Lung (tissue), 12 donors: ENCODE results near the gene NSD1. TPM values are rescaled to one million over a fixed set of nuclear protein-coding genes. Genes with fewer than 3 reads are reported as not detected.

Experiments used
- ATAC-seq: fragments of 200-7000 bp; cut with Tn5 transposase; one replicate; pipeline ENCODE4 v1.9.1; 2020; ENCODE audit warnings: moderate number of reproducible peaks; ENCODE audit not compliant: insufficient read depth, low FRiP score
- DNase-seq, 3 donors: peaks; one replicate each; pipeline ENCODE4 v3.0.0-alpha.2; 2013 to 2017
- H3K27ac ChIP-seq, 2 donors: one replicate each; pipeline ENCODE4 v1.5.1; 2013; ENCODE audit warnings: mild to moderate bottlenecking in 2 of 2, moderate library complexity in 2 of 2, control low read depth in 1 of 2, inconsistent platforms in 1 of 2, low read depth in 1 of 2, low read length in 1 of 2
- H3K27me3 ChIP-seq, 3 donors: one replicate each; pipeline ENCODE4 v1.5.1; 2013; ENCODE audit warnings: low read length in 2 of 3; ENCODE audit not compliant: control insufficient read depth in 3 of 3, insufficient read depth in 3 of 3
- H3K36me3 ChIP-seq, 4 donors: one replicate each; pipeline ENCODE4 v1.5.1; 2013; ENCODE audit warnings: low read length in 4 of 4, mild to moderate bottlenecking in 1 of 4, moderate library complexity in 1 of 4; ENCODE audit not compliant: control insufficient read depth in 4 of 4, insufficient read depth in 4 of 4
- H3K4me1 ChIP-seq, 5 donors: one replicate each; pipeline ENCODE4 v1.5.1; 2013; ENCODE audit warnings: low read length in 5 of 5, mild to moderate bottlenecking in 2 of 5, moderate library complexity in 1 of 5; ENCODE audit not compliant: control insufficient read depth in 5 of 5, insufficient read depth in 5 of 5
- H3K4me3 ChIP-seq: one replicate; pipeline ENCODE4 v1.5.1; 2013; ENCODE audit warnings: mild to moderate bottlenecking, control low read depth, moderate library complexity
- H3K9ac ChIP-seq, 2 donors: one replicate each; pipeline ENCODE4 v1.5.1; 2013; ENCODE audit warnings: low read length in 2 of 2, control low read depth in 1 of 2; ENCODE audit not compliant: insufficient read depth in 1 of 2
- H3K9me3 ChIP-seq, 4 donors: one replicate each; pipeline ENCODE4 v1.5.1; 2013; ENCODE audit warnings: low read length in 3 of 4, mild to moderate bottlenecking in 1 of 4, moderate library complexity in 1 of 4; ENCODE audit not compliant: control insufficient read depth in 4 of 4, insufficient read depth in 3 of 4
- CTCF ChIP-seq: IDR thresholded peaks from 2 replicates; pipeline ENCODE4 v1.5.1; 2012; ENCODE audit warnings: mild to moderate bottlenecking; ENCODE audit errors: control extremely low read depth, extremely low read depth
- WGBS, 2 donors: extraction: QIAGEN DNeasy Blood & Tissue Kit; methylation state at CpG; one replicate each; pipeline ENCODE4 v1.1.7; 2013; 5-methylcytosine and 5-hydroxymethylcytosine counted together
- polyA plus RNA-seq, 2 donors: library from polyadenylated mRNA; stranded (reverse); fragments of 200-250 nt; gene quantifications; one replicate each; pipeline ENCODE4 v1.2.1, GENCODE V29; 2013
- total RNA-seq, 2 donors: library from RNA; depleted of rRNA in 1 of 2; stranded (reverse); fragments of >200 nt in 1 of 2; gene quantifications; one replicate each; pipeline ENCODE4 v1.2.1, GENCODE V29; 2014 to 2021
- donor health status: control.
- donor health status: control.
- donor health status: Bipolar disorder and iron deficiency.
- donor health status: healthy.
- donor health status: DM: yes; HTN: yes; CAD: no.

Gene NSD1
- total and polyA plus RNA-seq, 4 donors = 8.0 to 81.7 (median 43.2) TPM

GRCh38 chr5:177290816-177291596 is 157.4 kb downstream of the NSD1 start:
- no peak for DNase-seq
- ATAC-seq = no peak
- no peak overlapping the region for H3K27ac ChIP-seq
- no peaks in the 10 kb centered on the region for H3K9me3 ChIP-seq
- H3K36me3 ChIP-seq = peaks cover 20 to 56% (median 46%) of the 10 kb centered on the region in 4 donors
- H3K9ac ChIP-seq = no peak overlapping the region
- 94 to 95% methylated on average over 12 of the region's 12 CpGs for WGBS, 2 donors
- H3K4me3 ChIP-seq = no peak overlapping the region
- no peak for TF ChIP-seq CTCF
- H3K27me3 ChIP-seq = no peaks in the 10 kb centered on the region
- H3K4me1 ChIP-seq = peaks cover 0 to 2% (median 0%) of the 10 kb centered on the region in 5 donors

- 96 to 98% methylated on average over 7 of the region's 7 CpGs for WGBS, 2 donors
- no peaks in the 10 kb centered on the region for H3K9me3 ChIP-seq
- no peak overlapping the region for H3K9ac ChIP-seq
- no peak overlapping the region for H3K27ac ChIP-seq
- peaks cover 20 to 57% (median 49%) of the 10 kb centered on the region in 4 donors for H3K36me3 ChIP-seq
- H3K4me1 ChIP-seq = peaks cover 0 to 7% (median 0%) of the 10 kb centered on the region in 5 donors
- ATAC-seq (no peak), DNase-seq (no peak)
- TF ChIP-seq CTCF = no peak
- H3K4me3 ChIP-seq = no peak overlapping the region
- no peaks in the 10 kb centered on the region for H3K27me3 ChIP-seq
Observed at GRCh38 chr5:177291735-177292134, 158.2 kb downstream of the NSD1 start.

GRCh38 chr5:177293819-177294581 is 160.4 kb downstream of the NSD1 start:
- Histone ChIP-seq H3K9ac (no peak overlapping the region), H3K27ac (no peak overlapping the region), H3K36me3 (peaks cover 19 to 55% (median 40%) of the 10 kb centered on the region in 4 donors), H3K9me3 (no peaks in the 10 kb centered on the region), H3K4me3 (no peak overlapping the region), H3K27me3 (no peaks in the 10 kb centered on the region), H3K4me1 (peaks cover 0 to 7% (median 0%) of the 10 kb centered on the region in 5 donors)
- DNase-seq (no peak), ATAC-seq (no peak)
- no peak for TF ChIP-seq CTCF
- WGBS, 2 donors = 97 to 98% methylated on average over 12 of the region's 12 CpGs
